HL-60 (cell line): ENCODE data around the gene TSC22D2.

Experiments
- GABPA ChIP-seq: IDR thresholded peaks from 2 replicates; pipeline ENCODE4 v1.6.1; 2012; ENCODE audit warnings: low read depth
- POLR2AphosphoS5 ChIP-seq: IDR thresholded peaks from 2 replicates; pipeline ENCODE4 v1.6.1; 2012; ENCODE audit warnings: low read depth
- SPI1 ChIP-seq: IDR thresholded peaks from 2 replicates; pipeline ENCODE4 v1.6.1; 2012; ENCODE audit warnings: low read depth, mild to moderate bottlenecking, borderline replicate concordance
- TF ChIP-seq, protein P1 (sequence below): IDR thresholded peaks from one replicate; pipeline ENCODE4 v1.5.1; 2011; ENCODE audit warnings: low read length, control low read depth, inconsistent platforms; ENCODE audit not compliant: insufficient read depth
- TF ChIP-seq, protein P2 (sequence below): IDR thresholded peaks from 2 replicates; pipeline ENCODE4 v1.6.1; 2012; ENCODE audit warnings: low read depth; ENCODE audit not compliant: insufficient replicate concordance

DNA sequence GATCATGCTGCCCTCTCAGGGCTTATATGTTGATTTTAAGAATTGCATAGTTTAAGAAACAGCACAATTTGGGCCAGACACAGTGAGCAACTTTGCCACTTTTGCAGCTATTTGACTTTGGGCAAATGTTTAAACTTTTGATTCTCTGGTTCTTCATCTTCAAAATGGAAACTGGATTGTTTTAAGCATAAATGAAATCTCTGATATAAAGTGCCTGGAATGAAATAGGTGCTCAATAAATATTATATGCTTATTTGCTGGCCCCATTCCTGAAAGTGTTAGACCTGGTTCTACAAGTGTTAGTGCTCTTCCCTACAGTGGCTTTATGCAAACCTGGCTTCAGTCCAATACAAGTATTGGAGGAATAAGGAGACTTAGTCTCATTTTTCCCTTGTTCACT, 33.1 kb upstream of the TSC22D2 start:
- TF ChIP-seq, protein P1, sequence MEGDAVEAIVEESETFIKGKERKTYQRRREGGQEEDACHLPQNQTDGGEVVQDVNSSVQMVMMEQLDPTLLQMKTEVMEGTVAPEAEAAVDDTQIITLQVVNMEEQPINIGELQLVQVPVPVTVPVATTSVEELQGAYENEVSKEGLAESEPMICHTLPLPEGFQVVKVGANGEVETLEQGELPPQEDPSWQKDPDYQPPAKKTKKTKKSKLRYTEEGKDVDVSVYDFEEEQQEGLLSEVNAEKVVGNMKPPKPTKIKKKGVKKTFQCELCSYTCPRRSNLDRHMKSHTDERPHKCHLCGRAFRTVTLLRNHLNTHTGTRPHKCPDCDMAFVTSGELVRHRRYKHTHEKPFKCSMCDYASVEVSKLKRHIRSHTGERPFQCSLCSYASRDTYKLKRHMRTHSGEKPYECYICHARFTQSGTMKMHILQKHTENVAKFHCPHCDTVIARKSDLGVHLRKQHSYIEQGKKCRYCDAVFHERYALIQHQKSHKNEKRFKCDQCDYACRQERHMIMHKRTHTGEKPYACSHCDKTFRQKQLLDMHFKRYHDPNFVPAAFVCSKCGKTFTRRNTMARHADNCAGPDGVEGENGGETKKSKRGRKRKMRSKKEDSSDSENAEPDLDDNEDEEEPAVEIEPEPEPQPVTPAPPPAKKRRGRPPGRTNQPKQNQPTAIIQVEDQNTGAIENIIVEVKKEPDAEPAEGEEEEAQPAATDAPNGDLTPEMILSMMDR, result no peak
- TF ChIP-seq SPI1 (no peak), POLR2AphosphoS5 (no peak), GABPA (no peak)
- TF ChIP-seq, protein P2, sequence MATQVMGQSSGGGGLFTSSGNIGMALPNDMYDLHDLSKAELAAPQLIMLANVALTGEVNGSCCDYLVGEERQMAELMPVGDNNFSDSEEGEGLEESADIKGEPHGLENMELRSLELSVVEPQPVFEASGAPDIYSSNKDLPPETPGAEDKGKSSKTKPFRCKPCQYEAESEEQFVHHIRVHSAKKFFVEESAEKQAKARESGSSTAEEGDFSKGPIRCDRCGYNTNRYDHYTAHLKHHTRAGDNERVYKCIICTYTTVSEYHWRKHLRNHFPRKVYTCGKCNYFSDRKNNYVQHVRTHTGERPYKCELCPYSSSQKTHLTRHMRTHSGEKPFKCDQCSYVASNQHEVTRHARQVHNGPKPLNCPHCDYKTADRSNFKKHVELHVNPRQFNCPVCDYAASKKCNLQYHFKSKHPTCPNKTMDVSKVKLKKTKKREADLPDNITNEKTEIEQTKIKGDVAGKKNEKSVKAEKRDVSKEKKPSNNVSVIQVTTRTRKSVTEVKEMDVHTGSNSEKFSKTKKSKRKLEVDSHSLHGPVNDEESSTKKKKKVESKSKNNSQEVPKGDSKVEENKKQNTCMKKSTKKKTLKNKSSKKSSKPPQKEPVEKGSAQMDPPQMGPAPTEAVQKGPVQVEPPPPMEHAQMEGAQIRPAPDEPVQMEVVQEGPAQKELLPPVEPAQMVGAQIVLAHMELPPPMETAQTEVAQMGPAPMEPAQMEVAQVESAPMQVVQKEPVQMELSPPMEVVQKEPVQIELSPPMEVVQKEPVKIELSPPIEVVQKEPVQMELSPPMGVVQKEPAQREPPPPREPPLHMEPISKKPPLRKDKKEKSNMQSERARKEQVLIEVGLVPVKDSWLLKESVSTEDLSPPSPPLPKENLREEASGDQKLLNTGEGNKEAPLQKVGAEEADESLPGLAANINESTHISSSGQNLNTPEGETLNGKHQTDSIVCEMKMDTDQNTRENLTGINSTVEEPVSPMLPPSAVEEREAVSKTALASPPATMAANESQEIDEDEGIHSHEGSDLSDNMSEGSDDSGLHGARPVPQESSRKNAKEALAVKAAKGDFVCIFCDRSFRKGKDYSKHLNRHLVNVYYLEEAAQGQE, result no peak
